NT2/D1 (cell line): ENCODE results near the gene CEBPG.

Experiments used
- DNase-seq: peaks from one replicate; pipeline ENCODE4 v3.0.0-alpha.2; 2011; ENCODE audit warnings: low read depth, low spot score
- H3K27me3 ChIP-seq: 2 replicates; pipeline ENCODE4 v1.6.0; 2011; ENCODE audit warnings: mild to moderate bottlenecking; ENCODE audit not compliant: insufficient read length, insufficient read depth
- H3K36me3 ChIP-seq: 2 replicates; pipeline ENCODE4 v1.6.1; 2011; ENCODE audit warnings: mild to moderate bottlenecking, low read length, mixed read lengths; ENCODE audit not compliant: insufficient read depth, insufficient read length
- H3K4me1 ChIP-seq: 2 replicates; pipeline ENCODE4 v1.5.1; 2011; ENCODE audit not compliant: insufficient read depth, insufficient read length
- H3K4me3 ChIP-seq: 2 replicates; pipeline ENCODE4 v1.5.1; 2011; ENCODE audit warnings: low read depth; ENCODE audit not compliant: insufficient read length
- H3K9ac ChIP-seq: 2 replicates; pipeline ENCODE4 v1.6.0; 2011; ENCODE audit warnings: low read depth; ENCODE audit not compliant: insufficient read length
- H3K9me3 ChIP-seq: 2 replicates; pipeline ENCODE4 v1.5.1; 2011; ENCODE audit warnings: mild to moderate bottlenecking, low read length; ENCODE audit not compliant: insufficient read depth
- SUZ12 ChIP-seq: IDR thresholded peaks from 2 replicates; pipeline ENCODE4 v1.6.1; 2011; ENCODE audit not compliant: insufficient read length, insufficient read depth; ENCODE audit errors: extremely low read depth
- YY1 ChIP-seq: IDR thresholded peaks from 2 replicates; pipeline ENCODE4 v1.6.1; 2011; ENCODE audit not compliant: insufficient read length, insufficient read depth
- ZNF274 ChIP-seq: IDR thresholded peaks from 2 replicates; pipeline ENCODE4 v1.6.1; 2011; ENCODE audit warnings: mild to moderate bottlenecking, low read depth, low read length

The CEBPG gene

DNA sequence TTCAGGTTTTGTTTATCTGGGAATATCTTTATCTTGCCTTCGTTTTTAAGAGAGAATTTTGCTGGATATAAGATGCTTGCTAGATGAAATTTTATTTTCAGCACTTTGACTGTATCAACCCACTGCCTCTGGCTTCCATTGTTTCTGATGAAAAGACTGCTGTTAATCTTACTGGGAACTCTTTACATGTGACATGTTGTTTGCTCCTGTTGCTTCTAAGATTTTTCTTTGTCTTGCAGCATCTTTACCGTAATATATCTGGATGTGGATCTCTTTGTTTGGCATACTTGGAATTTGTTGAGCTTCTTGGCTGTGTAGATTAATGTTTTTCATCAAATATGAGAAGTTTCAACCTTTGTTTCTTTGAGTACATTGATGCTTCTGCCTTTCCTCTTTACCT is 18.0 kb upstream of the CEBPG start:
- Histone ChIP-seq H3K36me3 (no peaks in the 10 kb centered on the region), H3K4me1 (no peaks in the 10 kb centered on the region), H3K9me3 (peaks cover 8% of the 10 kb centered on the region; the same call in 1 of the 2 replicates), H3K27me3 (no peaks in the 10 kb centered on the region), H3K4me3 (no peak overlapping the region), H3K9ac (no peak overlapping the region)
- TF ChIP-seq ZNF274: no peak
- no peak for TF ChIP-seq YY1
- no peak for TF ChIP-seq SUZ12
- no peak for DNase-seq

DNA sequence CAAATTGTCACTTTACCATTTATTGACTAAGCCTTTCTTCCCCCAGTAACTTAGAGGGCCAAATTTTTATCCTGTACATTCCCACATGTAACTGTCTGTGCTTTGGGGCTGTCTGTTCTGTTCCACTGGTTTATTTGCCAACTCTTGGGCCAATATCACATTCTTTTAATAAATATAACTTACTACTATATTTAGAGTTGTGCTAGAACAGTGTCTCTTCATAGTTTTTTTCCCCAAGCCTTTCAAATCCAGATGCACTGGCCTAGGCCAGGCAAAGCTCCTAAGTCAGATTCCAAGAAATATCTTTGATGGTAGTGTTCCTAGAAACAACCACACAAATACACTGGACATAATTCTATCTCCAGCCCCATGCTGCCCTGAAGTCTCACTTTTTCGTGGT is 16.0 kb upstream of the CEBPG start:
- TF ChIP-seq ZNF274 (no peak), SUZ12 (no peak), YY1 (no peak)

DNA sequence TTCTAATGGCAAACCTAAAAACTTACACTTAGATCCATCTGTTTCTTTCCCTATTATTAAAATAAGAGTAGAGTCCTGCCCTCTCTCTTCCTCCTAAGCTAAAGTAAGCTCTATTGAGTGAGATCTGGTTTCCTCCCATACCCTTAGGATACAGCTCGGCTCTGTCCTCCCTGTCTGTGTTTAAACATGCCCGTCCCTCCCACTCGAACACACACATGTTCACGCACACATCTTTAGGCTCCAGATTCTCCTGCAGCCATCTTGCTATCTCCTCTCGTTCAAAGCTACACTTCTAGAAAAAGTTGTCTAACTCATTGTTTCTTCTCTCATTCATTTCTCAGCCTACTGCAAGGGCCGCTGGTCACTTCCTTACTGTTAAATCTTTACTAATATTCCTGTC is 15.1 kb upstream of the CEBPG start:
- TF ChIP-seq SUZ12: no peak
- TF ChIP-seq YY1: no peak
- TF ChIP-seq ZNF274: no peak
- no peaks in the 10 kb centered on the region for H3K27me3 ChIP-seq
- H3K36me3 ChIP-seq: no peaks in the 10 kb centered on the region
- DNase-seq: no peak
- no peaks in the 10 kb centered on the region for H3K4me1 ChIP-seq
- no peak overlapping the region for H3K9ac ChIP-seq
- H3K9me3 ChIP-seq: peaks cover 8% of the 10 kb centered on the region; the same call in 1 of the 2 replicates
- H3K4me3 ChIP-seq: no peak overlapping the region

More for the DNA sequence above, 16.0 kb upstream of the CEBPG start:
- Histone ChIP-seq H3K4me1 (no peaks in the 10 kb centered on the region), H3K4me3 (no peak overlapping the region), H3K9ac (no peak overlapping the region), H3K9me3 (peaks cover 8% of the 10 kb centered on the region; the same call in 1 of the 2 replicates), H3K36me3 (no peaks in the 10 kb centered on the region), H3K27me3 (no peaks in the 10 kb centered on the region)
- DNase-seq: no peak

DNA sequence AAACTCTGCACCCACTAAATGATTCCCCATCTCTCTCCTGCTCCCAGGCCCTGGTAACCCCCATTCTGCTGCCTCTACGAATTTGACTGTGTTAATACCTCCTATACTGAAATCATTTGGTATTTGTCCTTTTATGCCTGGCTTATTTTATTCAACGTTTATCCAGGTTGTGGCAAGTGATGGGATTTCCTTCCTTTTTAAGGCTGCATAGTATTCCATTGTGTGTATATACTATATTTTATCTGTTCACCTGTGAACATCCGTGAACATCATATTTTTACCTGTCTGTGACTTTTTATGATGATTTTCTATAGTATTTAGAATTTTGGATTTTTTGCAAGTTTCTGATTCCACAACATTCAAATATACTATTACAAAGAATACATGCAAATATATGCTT is 13.9 kb upstream of the CEBPG start:
- TF ChIP-seq ZNF274 (no peak), YY1 (no peak), SUZ12 (no peak)
- Histone ChIP-seq H3K36me3 (no peaks in the 10 kb centered on the region), H3K9me3 (peaks cover 8% of the 10 kb centered on the region; the same call in 1 of the 2 replicates), H3K27me3 (peaks cover under 1% of the 10 kb centered on the region), H3K4me3 (no peak overlapping the region), H3K9ac (no peak overlapping the region), H3K4me1 (no peaks in the 10 kb centered on the region)
- DNase-seq: no peak

DNA sequence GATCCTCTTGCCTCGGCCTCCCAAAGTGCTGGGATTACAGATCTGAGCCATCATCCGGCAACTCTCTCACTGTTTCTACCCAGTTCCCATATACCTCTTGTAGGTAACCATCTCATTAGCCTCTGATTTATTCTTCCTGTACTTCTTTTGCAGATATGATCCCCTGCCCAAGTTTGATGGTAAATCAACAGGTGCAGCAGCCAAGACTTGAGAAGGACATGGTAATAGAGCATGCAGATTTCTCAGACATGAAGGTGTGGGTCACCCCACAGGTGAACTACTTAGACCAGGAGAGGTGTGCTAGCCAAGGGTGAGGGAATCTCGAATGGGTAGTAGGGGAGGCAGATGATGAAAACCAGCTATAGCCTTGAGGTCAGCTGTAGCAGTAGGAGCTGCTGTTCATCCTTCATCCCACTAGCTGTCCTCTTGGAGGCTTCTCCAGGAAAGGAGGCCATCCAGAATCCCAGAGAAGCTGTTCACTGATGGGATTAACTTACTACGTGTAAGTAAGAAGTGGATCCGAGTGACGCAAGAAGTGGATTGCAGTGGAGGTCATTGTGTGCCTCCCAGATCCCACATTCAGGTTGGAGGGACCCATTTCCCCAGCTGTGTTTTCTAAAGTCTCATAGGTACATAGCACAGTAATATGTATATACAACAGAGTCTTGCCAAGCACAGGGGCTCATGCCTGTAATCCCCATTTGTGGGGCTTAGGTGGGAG is 10.8 kb upstream of the CEBPG start:
- DNase-seq: no peak
- Histone ChIP-seq H3K36me3 (no peaks in the 10 kb centered on the region), H3K27me3 (peaks cover 4% of the 10 kb centered on the region)

DNA sequence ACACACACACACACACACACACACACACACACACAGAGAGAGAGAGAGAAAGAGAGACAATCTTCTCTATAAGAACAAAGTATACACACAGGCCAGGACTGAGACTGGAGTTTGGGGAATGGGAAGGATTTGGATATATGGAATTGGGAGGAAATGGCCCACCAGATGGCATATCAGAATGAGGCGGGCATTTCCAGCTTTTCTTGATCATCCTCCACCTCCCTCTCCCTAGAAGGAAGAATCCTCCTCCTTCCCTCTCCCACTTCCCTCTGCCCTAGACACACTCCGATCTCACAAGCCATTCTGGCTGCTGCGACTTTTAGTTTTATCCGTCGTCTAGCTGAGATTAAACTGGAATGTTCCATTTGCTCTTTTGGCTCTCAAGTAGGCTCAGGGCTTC is 10.0 kb upstream of the CEBPG start:
- Histone ChIP-seq H3K4me3 (no peak overlapping the region), H3K27me3 (peaks cover 4% of the 10 kb centered on the region), H3K9me3 (no peaks in the 10 kb centered on the region), H3K4me1 (no peaks in the 10 kb centered on the region), H3K36me3 (no peaks in the 10 kb centered on the region), H3K9ac (no peak overlapping the region)
- TF ChIP-seq ZNF274 (no peak), SUZ12 (no peak), YY1 (no peak)
- DNase-seq: no peak

More for the DNA sequence above, 10.8 kb upstream of the CEBPG start:
- Histone ChIP-seq H3K9ac (no peak overlapping the region), H3K4me3 (no peak overlapping the region), H3K9me3 (no peaks in the 10 kb centered on the region), H3K4me1 (no peaks in the 10 kb centered on the region)
- TF ChIP-seq YY1 (no peak), SUZ12 (no peak)

DNA sequence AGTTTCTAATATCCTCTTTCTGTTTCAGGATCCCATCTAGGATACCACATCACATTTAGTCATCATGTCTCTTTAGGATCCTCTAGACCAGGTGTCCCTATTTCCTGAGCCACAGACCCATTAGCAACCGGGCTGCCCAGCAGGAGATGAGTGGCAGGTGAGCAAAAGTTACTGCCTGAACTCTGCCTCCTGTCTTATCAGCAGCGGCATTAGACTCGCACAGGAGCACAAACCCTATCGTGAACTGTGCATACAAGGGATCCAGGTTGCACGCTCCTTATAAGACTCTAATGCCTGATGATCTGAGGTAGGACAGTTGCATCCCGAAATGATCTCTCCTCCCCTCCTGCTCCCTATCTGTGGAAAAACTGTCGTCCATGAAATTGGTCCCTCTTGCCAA is 7.8 kb upstream of the CEBPG start:
- no peak overlapping the region for H3K9ac ChIP-seq
- H3K27me3 ChIP-seq: peaks cover 4% of the 10 kb centered on the region
- H3K9me3 ChIP-seq: no peaks in the 10 kb centered on the region
- no peak for DNase-seq
- no peaks in the 10 kb centered on the region for H3K4me1 ChIP-seq
- no peak overlapping the region for H3K4me3 ChIP-seq
- H3K36me3 ChIP-seq: no peaks in the 10 kb centered on the region
- TF ChIP-seq ZNF274 (no peak), SUZ12 (no peak), YY1 (no peak)

DNA sequence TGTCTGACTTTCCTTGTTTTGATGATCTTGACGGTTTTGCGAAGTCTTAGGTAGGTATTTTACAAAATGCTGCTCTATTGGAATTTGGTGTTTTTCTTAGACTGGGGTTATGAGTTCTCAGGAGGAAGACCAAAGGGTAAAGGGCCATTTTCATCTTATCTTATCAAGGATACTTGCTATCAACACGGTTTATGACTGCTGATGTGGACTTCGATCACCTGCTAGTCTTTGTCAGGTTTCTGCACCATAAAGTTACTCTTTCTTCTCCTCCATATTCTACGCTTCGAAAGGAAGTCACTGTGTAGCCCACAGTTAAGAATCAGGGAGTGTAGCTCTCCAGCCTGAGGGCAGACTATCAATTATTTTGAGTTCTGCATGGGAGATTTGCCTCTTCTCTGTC is 7.4 kb upstream of the CEBPG start:
- H3K27me3 ChIP-seq: peaks cover 4% of the 10 kb centered on the region
- no peaks in the 10 kb centered on the region for H3K9me3 ChIP-seq
- TF ChIP-seq SUZ12 (no peak), ZNF274 (no peak), YY1 (no peak)
- no peak overlapping the region for H3K9ac ChIP-seq
- H3K36me3 ChIP-seq: no peaks in the 10 kb centered on the region
- no peak for DNase-seq
- no peak overlapping the region for H3K4me3 ChIP-seq
- no peaks in the 10 kb centered on the region for H3K4me1 ChIP-seq
